ENCODE measurements around the gene NR1D2. TPM values are rescaled to one million over a fixed set of nuclear protein-coding genes. Genes with fewer than 3 reads are reported as not detected.

Gene NR1D2
- total and polyA plus RNA-seq, 2 experiments from 2014 or later, result 6.6 to 20.7 TPM

GRCh38 chr3:23937296-23937695 is 7.8 kb upstream of the NR1D2 start (continued):
- TF ChIP-seq, protein P1, sequence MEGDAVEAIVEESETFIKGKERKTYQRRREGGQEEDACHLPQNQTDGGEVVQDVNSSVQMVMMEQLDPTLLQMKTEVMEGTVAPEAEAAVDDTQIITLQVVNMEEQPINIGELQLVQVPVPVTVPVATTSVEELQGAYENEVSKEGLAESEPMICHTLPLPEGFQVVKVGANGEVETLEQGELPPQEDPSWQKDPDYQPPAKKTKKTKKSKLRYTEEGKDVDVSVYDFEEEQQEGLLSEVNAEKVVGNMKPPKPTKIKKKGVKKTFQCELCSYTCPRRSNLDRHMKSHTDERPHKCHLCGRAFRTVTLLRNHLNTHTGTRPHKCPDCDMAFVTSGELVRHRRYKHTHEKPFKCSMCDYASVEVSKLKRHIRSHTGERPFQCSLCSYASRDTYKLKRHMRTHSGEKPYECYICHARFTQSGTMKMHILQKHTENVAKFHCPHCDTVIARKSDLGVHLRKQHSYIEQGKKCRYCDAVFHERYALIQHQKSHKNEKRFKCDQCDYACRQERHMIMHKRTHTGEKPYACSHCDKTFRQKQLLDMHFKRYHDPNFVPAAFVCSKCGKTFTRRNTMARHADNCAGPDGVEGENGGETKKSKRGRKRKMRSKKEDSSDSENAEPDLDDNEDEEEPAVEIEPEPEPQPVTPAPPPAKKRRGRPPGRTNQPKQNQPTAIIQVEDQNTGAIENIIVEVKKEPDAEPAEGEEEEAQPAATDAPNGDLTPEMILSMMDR (conservative IDR thresholded peaks at IDR 0.05; ENCODE audit: low read depth in 2 of 2), result no peak
- TF ChIP-seq NANOG (IDR thresholded peaks at IDR 0.05; ENCODE audit: borderline replicate concordance) (no peak), EZH2phosphoT487 (IDR thresholded peaks at IDR 0.05; ENCODE audit: unreplicated experiment) (no peak), STAT1 (IDR thresholded peaks at IDR 0.05; ENCODE audit: unreplicated experiment) (no peak), ZNF114 (CRISPR knock-in tag; IDR thresholded peaks at IDR 0.05) (no peak), POLR2AphosphoS5 (IDR thresholded peaks at IDR 0.05; ENCODE audit: low read depth) (no peak), ZNF331 (CRISPR knock-in tag; IDR thresholded peaks at IDR 0.05; ENCODE audit: low read depth) (no peak), CREB1 (CRISPR knock-in tag; IDR thresholded peaks at IDR 0.05; ENCODE audit: low read depth) (no peak)
- TF ChIP-seq, protein P2, sequence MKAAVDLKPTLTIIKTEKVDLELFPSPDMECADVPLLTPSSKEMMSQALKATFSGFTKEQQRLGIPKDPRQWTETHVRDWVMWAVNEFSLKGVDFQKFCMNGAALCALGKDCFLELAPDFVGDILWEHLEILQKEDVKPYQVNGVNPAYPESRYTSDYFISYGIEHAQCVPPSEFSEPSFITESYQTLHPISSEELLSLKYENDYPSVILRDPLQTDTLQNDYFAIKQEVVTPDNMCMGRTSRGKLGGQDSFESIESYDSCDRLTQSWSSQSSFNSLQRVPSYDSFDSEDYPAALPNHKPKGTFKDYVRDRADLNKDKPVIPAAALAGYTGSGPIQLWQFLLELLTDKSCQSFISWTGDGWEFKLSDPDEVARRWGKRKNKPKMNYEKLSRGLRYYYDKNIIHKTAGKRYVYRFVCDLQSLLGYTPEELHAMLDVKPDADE (IDR thresholded peaks at IDR 0.05), result no peak

DNA sequence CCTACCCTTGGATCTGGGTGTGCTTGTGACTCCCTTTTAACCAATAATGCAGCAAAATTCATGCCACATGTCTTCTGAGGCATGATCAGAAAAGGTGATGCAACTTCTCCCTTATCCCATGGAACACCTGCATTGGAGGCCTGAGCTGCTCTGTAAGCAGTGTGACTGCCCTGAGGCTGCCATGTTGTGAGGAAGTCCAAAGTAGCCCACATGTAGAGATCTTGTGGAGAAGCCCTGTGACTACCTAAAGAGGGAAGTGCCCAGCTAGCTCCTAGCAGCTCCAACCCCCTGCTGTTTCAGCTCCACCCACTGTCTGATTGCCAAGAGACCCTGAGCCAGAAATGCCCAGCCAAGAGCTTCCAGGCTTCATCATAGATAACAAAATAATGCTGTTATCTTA is 6.4 kb upstream of the NR1D2 start:
- no peaks in the 10 kb centered on the region for H3K9me3 Mint-ChIP-seq
- TF ChIP-seq EZH2phosphoT487 (IDR thresholded peaks at IDR 0.05; ENCODE audit: unreplicated experiment), result no peak
- no peak for TF ChIP-seq POLR2AphosphoS5 (IDR thresholded peaks at IDR 0.05; ENCODE audit: low read depth)
- no peak for TF ChIP-seq ZNF114 (CRISPR knock-in tag; IDR thresholded peaks at IDR 0.05)
- no peak for TF ChIP-seq NANOG (IDR thresholded peaks at IDR 0.05; ENCODE audit: borderline replicate concordance)
- no peak for TF ChIP-seq CREB1 (CRISPR knock-in tag; IDR thresholded peaks at IDR 0.05; ENCODE audit: low read depth)
- TF ChIP-seq, protein P1 (conservative IDR thresholded peaks at IDR 0.05; ENCODE audit: low read depth in 2 of 2), result no peak
- no peak for TF ChIP-seq REST (IDR thresholded peaks at IDR 0.05; ENCODE audit: unreplicated experiment)
- TF ChIP-seq JUNB (IDR thresholded peaks at IDR 0.05; ENCODE audit: unreplicated experiment), result no peak
- TF ChIP-seq, protein P2 (IDR thresholded peaks at IDR 0.05), result no peak

More for the DNA sequence above, 6.4 kb upstream of the NR1D2 start:
- H3K4me2 ChIP-seq, result no peak overlapping the region
- peaks cover 3% of the 10 kb centered on the region; the same call in 1 of the 2 replicates for H3K4me1 ChIP-seq (ENCODE audit: insufficient read depth)
- H2AFZ ChIP-seq, result 0 out of 2 replicates have a peak overlapping the region, but pooled peaks have one; percentile 18
- Mint-ChIP-seq H3K36me3 (ENCODE audit: low read depth) (no peaks in the 10 kb centered on the region), H3K27ac (no peak overlapping the region), H3K4me1 (peaks cover 6% of the 10 kb centered on the region), H3K4me3 (no peak overlapping the region), H3K27me3 (ENCODE audit: insufficient read depth, low read depth, poor library complexity) (peaks cover 2% of the 10 kb centered on the region)
- no peak for DNase-seq (ENCODE audit: low spot score)
- H3K27ac ChIP-seq (ENCODE audit: low read depth), result no peak overlapping the region
- H3K27me3 ChIP-seq (ENCODE audit: insufficient read depth), result peaks cover 9% of the 10 kb centered on the region; the same call in 1 of the 2 replicates
- H3K36me3 ChIP-seq (ENCODE audit: insufficient read depth), result no peaks in the 10 kb centered on the region
- no peaks in the 10 kb centered on the region for H4K20me1 ChIP-seq (replicated peaks; ENCODE audit: insufficient read depth)
- H3F3A ChIP-seq (replicated peaks; ENCODE audit: low read depth), result no peaks in the 10 kb centered on the region
- no peak overlapping the region for H3K4me3 ChIP-seq
- peak; percentile 26; the same call in 1 of the 3 replicates for ATAC-seq
- H3K79me2 ChIP-seq (replicated peaks; ENCODE audit: insufficient read depth), result no peaks in the 10 kb centered on the region
- no peaks in the 10 kb centered on the region; the same call in 1 of the 2 replicates for H3K9me2 ChIP-seq (ENCODE audit: insufficient read depth)
